Activated B cell treated with CpG ODN at 0.5 μM for 24 hours (primary cell): ENCODE results near the gene DGAT2L6. TPM values are rescaled to one million over a fixed set of nuclear protein-coding genes. Genes with fewer than 3 reads are reported as not detected.

ENCODE experiments used
- ATAC-seq: fragments of 200-7000 bp; cut with Tn5 transposase; one replicate; pipeline ENCODE4 v1.10.0; 2021; ENCODE audit warnings: low read depth, mild to moderate bottlenecking, moderate library complexity
- CTCF ChIA-PET: fragments of 350-600 bp; sonication (Branson Sonifier 250); formaldehyde crosslinking; loops from one replicate; lab custom pipeline; 2021; ENCODE audit warnings: antibody characterized with exemption; lab: Charles Lee
- POLR2A ChIA-PET: fragments of 350-600 bp; sonication (Branson Sonifier 250); formaldehyde crosslinking; loops from one replicate; lab custom pipeline; 2021; ENCODE audit warnings: antibody characterized with exemption; lab: Charles Lee
- DNase-seq: peaks from one replicate; pipeline ENCODE4 v3.0.0; 2022
- H3K27ac Mint-ChIP-seq: one replicate; pipeline ENCODE4 v1.8.0; 2020; ENCODE audit warnings: mixed read lengths
- H3K27me3 Mint-ChIP-seq: one replicate; pipeline ENCODE4 v1.8.0; 2021; ENCODE audit warnings: mixed read lengths
- H3K36me3 Mint-ChIP-seq: one replicate; pipeline ENCODE4 v1.8.0; 2021; ENCODE audit warnings: low read depth, mixed read lengths
- H3K4me1 Mint-ChIP-seq: one replicate; pipeline ENCODE4 v1.8.0; 2021; ENCODE audit warnings: mixed read lengths
- H3K4me3 Mint-ChIP-seq: one replicate; pipeline ENCODE4 v1.8.0; 2020; ENCODE audit warnings: mild to moderate bottlenecking, mixed read lengths
- H3K9me3 Mint-ChIP-seq: one replicate; pipeline ENCODE4 v1.8.0; 2020; ENCODE audit warnings: mixed read lengths
- CTCF ChIP-seq: fragments of 200-600 bp; IDR thresholded peaks from one replicate; pipeline ENCODE4 v1.8.0; 2022; ENCODE audit warnings: antibody characterized with exemption, mild to moderate bottlenecking
- intact Hi-C: fragments of 100-400 bp; cut with micrococcal nuclease; formaldehyde crosslinking; loops from one replicate; pipeline ENCODE4 v1.15.1; 2024
- total RNA-seq: library from RNA; stranded (reverse); gene quantifications from 2 replicates; pipeline ENCODE4 v1.2.3, GENCODE V29; 2022

The DGAT2L6 gene
- total RNA-seq, 1 donor from 2014 or later: not detected

GRCh38 chrX:70253377-70254062 is 76.2 kb downstream of the DGAT2L6 start:
- no peaks in the 10 kb centered on the region for H3K36me3 Mint-ChIP-seq
- H3K9me3 Mint-ChIP-seq: no peaks in the 10 kb centered on the region
- no peak for TF ChIP-seq CTCF
- CTCF ChIA-PET: no interaction called here
- H3K27me3 Mint-ChIP-seq: no peaks in the 10 kb centered on the region
- intact Hi-C loops: no loop called here
- H3K27ac Mint-ChIP-seq: no peak overlapping the region
- POLR2A ChIA-PET: no interaction called here
- H3K4me1 Mint-ChIP-seq: no peaks in the 10 kb centered on the region
- H3K4me3 Mint-ChIP-seq: no peak overlapping the region
- DNase-seq (no peak), ATAC-seq (no peak)

- no peak for TF ChIP-seq CTCF
- DNase-seq (no peak), ATAC-seq (no peak)
- Mint-ChIP-seq H3K27me3 (no peaks in the 10 kb centered on the region), H3K4me1 (no peaks in the 10 kb centered on the region), H3K4me3 (no peak overlapping the region), H3K9me3 (no peaks in the 10 kb centered on the region), H3K36me3 (no peaks in the 10 kb centered on the region), H3K27ac (no peak overlapping the region)
- intact Hi-C loops: no loop called here
- CTCF ChIA-PET: no interaction called here
- POLR2A ChIA-PET: no interaction called here
These were observed 76.7 kb downstream of the DGAT2L6 start for GRCh38 chrX:70254063-70254400.

- ChIA-PET CTCF (no interaction called here), POLR2A (no interaction called here)
- Mint-ChIP-seq H3K4me1 (no peaks in the 10 kb centered on the region), H3K4me3 (no peak overlapping the region), H3K9me3 (no peaks in the 10 kb centered on the region), H3K27ac (no peak overlapping the region), H3K36me3 (no peaks in the 10 kb centered on the region), H3K27me3 (no peaks in the 10 kb centered on the region)
- DNase-seq (no peak), ATAC-seq (no peak)
- intact Hi-C loops: no loop called here
- no peak for TF ChIP-seq CTCF
These were observed 77.6 kb downstream of the DGAT2L6 start for GRCh38 chrX:70254909-70255308.

Other genes with a start within 250 kb of the DGAT2L6 start
- not detected in 2 replicates for gene AWAT2, start 127.5 kb upstream of the DGAT2L6 start, total RNA-seq
- not detected in 2 replicates for gene OTUD6A, start 115.0 kb upstream of the DGAT2L6 start, total RNA-seq
- gene IGBP1, start 44.0 kb upstream of the DGAT2L6 start, total RNA-seq: 51.6 and 52.7 TPM in 2 replicates
- not detected in 2 replicates for gene AWAT1, start 57.2 kb downstream of the DGAT2L6 start, total RNA-seq
- 0.44 TPM in 1 of 2 replicates, not detected in the other for gene P2RY4, start 82.7 kb downstream of the DGAT2L6 start, total RNA-seq
- gene ARR3, start 90.9 kb downstream of the DGAT2L6 start, total RNA-seq: not detected in 2 replicates
- gene RAB41, start 104.7 kb downstream of the DGAT2L6 start, total RNA-seq: not detected in 2 replicates
- 17.1 and 18.5 TPM in 2 replicates for gene PDZD11, start 112.4 kb downstream of the DGAT2L6 start, total RNA-seq
- gene KIF4A, start 112.6 kb downstream of the DGAT2L6 start, total RNA-seq: 0.49 TPM in 2 replicates
- not detected in 2 replicates for gene GDPD2, start 245.8 kb downstream of the DGAT2L6 start, total RNA-seq